Fibroblast of the conjunctiva (primary cell): ENCODE measurements around the gene USH1C.

Experiments
- DNase-seq: peaks from one replicate; pipeline ENCODE4 v3.0.0-alpha.2; 2010; ENCODE audit warnings: low read depth

Gene USH1C

DNA sequence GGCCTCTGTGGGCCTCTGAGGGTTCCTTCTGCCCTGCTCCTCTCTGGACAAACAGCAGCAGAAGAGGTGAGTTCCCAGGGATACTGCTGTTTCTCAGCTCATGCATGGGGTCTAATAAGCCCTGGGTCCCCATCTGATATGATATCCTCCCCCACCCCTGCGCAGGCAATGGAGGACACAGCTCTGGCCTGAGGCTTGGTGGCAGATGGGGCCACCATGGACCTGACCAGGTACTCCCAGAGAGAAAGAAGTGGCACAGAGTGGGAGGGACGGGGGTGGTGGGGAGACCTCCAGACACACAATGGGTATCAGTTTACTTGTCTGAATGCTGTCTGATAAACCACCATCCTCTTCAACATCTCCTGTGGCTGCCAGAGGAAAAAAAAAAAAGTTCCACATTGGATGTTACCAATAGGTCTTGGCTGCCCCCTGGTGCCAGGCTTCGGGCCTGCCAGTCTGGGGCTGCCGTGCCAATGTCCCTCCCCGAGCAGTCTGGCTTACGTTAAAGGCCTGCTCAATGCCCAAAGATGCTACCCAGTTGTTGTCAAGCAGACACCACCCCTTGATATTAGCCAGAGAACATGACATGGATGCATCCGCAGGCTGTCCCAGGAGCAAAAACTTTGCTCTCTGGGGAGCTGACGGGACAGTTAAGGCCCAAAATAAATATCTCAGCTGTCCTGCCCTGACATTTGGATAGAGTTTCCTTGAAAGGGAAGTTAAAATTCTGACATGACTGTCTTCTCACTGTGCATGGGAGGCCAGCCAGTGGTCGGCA, 39.7 kb downstream of the USH1C start:
- peak; percentile 47 for DNase-seq

GRCh38 chr11:17502630-17503029, 41.6 kb downstream of the USH1C start:
- no peak for DNase-seq

DNA sequence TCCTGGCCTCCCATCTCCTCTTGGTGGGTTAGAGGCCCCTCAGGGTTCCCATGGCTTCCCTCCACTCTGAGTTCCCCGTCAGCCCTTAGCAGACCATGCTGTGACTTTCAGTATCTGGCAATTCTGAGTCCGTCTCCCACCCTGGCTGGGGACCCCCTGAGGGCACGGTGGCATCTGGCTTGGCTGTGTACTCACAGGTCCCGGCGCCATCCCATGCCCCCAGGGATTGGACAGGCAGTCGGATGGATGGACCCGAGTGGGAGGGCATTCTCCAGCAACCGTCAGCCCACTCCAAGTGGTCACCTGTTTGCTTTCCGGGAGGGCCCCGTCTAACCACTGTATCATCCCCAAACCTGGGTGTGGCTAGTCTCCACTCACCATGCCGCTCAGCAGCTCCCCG, 43.5 kb downstream of the USH1C start:
- DNase-seq = no peak

- no peak for DNase-seq
Measured at GRCh38 chr11:17498475-17498874, 45.7 kb downstream of the USH1C start.

DNA sequence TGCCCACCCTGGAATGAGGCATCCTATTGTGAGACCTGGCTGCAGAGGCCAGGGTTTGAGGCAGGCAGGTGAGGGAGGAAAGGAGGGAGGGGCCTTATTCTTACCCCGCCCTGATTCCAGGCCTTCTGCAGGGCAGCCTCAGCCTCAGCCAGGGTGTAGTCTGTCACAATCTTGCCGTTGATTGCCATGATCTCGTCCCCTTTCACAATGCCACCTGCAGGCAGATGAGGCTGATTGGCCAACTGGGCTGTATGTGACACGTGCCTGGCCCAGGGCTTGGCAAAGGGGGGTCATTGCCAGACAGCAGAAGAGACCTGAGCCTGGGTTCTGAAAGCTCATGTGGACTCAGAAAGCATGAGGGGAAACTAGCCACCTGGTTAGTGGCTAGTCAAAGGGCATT, 46.2 kb downstream of the USH1C start:
- DNase-seq = no peak

GRCh38 chr11:17496406-17496805, 47.8 kb downstream of the USH1C start:
- DNase-seq = no peak

GRCh38 chr11:17494019-17494418, 50.2 kb downstream of the USH1C start:
- DNase-seq = no peak

- no peak for DNase-seq
Measured at GRCh38 chr11:17490938-17491337, 53.3 kb downstream of the USH1C start.

- DNase-seq = no peak
Measured at GRCh38 chr11:17490232-17490631, 54.0 kb downstream of the USH1C start.

DNA sequence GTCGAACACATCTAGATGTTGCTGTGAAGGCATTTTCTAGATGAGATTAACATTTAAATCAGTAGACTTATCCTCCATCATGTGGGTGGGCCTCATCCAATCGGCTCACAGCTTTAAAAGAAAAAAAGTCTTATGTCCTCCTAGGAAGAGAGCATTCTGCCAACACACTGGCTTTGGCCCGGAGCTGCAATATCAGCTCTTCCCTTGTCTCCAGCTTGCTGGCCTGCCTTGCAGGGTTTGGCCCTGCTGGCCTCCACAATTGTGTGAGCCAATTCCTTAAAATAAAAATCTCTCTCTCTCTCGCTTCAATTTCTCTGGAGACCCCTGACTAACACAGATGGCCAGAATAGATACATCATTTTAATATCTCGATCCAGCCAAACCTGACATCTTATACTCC, 54.5 kb downstream of the USH1C start:
- no peak for DNase-seq

DNA sequence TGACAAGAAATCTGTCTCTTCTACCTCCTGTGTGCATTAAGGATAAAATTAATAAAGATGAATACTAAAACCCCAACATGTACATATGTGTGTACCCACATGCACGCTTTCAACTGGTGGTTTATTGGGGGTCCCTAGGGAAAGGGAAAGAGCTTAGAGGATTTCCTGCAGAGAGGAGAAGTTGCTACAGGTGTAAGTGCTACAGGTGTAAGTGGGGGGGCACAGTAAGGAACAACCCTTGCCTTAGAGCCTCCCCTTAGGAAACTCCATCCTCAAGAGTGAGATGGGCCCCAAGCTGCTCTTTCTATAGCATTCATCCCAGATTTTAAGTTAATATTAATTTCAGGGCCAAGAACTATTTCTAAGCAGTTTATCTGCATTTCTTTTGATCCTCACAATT, 55.7 kb downstream of the USH1C start:
- no peak for DNase-seq

DNA sequence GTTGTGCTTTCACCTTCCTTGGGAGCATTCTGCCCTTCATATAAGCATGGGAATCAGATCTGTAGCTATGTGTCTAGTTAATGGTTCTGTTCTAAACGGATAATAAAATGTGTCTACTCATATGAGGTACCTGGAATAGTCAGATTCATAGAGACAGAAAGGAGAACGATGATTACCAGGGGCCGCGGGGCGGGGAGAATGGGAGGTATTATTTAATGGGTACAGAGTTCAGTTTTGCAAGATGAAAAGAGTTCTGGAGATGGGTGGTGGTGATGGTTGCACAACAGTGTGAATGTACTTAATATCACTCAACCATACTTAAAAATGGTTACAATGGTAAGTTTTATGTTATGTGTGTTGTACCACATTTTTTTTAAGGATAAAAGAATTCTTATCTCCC, 57.6 kb downstream of the USH1C start:
- DNase-seq = no peak

GRCh38 chr11:17483505-17483904, 60.7 kb downstream of the USH1C start:
- DNase-seq = no peak

DNA sequence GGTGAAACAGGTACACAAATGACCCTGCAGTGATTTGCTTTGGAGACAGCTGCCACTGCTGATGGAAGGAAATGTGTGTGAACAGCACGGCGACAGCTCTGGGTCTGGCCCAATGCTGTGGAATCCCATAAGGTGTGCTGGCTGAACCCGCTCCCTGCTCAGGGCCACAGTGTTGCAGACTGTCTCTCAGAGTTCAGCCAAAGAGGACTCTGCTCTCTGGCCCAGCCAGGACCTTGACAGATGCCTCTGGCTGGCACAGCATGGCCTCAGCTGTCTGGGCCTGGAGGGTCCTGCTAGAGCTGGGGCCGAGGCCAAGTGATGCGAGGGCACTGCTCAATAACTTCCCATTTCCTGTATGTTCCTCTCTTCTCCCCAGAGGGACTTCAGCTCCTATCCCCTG, 62.3 kb downstream of the USH1C start:
- DNase-seq = no peak

DNA sequence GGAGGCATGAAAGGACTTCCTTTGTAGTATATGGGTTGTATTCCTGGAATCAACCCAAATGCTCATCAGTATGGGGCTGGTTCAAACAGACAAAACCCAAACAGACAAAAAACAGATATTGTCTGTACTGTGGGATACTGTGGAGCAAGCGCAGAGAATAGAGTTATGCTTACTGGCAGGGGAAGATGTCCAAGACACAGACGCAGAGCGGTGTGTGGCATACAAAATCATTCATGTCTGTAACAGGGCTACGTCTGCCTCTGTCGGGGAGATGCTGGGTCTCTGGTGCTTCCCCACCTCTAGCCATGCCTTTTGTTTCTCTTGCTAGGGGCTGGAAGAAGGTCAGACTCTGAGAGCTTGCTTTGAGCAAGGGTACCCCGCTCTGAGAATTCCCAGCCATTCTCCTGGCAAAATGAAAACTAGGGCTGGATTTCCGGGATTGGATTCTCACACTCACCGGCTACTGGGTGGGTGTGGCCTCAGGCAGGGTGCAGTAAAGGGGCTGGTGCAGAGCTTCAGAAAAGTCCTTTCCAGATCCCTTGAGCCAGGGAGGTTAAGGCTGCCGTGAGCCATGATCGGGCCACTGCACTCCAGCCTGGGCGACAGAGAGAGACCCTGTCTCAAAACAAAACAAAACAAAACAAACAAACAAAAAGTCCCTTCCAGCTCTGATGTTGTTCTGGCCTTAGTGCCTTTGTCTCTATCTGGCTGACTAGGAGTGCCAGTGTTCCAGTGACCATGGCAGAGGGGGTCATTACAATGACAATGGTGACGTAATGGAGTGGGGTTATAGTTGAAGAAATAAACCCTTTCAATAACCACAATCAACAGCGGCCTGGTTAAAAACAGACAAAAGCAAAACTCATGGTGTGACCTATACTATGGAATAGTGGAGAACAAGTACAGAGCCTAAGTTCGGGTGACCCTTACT, 64.7 kb downstream of the USH1C start:
- DNase-seq = no peak

DNA sequence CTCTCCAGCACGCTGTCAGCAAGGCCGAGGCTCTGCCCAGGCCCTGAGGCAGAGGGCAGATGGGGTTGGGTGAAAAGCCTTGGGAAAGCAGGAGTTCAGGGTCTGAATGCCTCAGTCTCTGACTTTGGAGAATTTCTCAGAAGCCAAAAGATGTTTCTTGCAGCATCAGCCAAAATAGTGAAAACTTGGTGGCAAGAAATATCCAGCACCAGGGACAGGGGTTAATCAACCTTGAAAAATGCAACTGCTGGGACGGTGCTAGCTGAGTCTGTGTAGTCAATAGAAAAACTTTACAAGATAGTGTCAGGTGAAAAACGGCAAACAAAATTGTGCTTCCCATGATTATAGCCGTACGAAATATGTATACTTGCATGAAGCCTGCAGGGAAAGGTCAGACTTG, 66.1 kb downstream of the USH1C start:
- DNase-seq = no peak

GRCh38 chr11:17477361-17477760, 66.9 kb downstream of the USH1C start:
- DNase-seq = no peak

- no peak for DNase-seq
Measured at GRCh38 chr11:17477084-17477333, 67.2 kb downstream of the USH1C start.

DNA sequence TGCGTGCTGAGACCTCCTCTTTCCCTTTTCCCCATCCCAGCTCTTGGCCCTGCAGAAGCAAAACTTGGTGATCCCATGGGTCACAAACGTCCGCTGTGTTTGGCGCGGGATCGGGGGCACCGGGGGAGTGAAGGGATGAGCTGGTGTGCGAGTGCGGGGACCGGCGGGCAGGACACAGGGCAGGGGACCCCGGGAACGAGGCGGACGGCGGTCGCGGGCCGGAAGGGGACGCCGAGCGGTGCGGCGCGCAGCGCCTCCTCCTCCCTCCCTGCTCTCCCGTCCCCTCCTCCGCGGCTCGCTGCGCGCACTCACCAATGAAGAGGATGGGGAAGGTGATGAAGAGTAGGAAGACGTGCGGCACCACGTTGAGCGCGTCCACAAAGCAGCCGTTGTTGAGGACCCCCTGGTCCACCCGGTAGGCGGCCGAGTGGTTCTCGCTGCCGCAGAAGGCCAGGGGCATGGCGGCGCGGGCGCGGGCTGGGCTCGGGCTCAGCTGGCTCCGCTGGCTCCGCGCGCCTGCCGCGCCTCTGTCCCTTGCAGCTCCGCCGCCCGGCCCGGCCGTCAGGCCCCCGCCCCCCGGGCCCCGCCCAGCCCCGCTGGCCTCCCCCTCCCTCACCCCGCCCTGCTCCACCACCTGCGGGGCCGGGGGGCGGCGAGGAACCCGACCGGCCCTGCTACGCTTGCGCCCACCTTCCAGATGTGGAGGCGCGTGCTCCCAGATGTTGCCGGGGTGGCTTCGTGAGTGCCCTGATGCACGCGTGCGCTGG, 67.7 kb downstream of the USH1C start, which contains the start of gene ABCC8:
ABCC8 (minus strand) TSS at position 529 of the 767 bp plus-strand sequence; CDS start at position 460, 69 bp downstream.
- no peak for DNase-seq

DNA sequence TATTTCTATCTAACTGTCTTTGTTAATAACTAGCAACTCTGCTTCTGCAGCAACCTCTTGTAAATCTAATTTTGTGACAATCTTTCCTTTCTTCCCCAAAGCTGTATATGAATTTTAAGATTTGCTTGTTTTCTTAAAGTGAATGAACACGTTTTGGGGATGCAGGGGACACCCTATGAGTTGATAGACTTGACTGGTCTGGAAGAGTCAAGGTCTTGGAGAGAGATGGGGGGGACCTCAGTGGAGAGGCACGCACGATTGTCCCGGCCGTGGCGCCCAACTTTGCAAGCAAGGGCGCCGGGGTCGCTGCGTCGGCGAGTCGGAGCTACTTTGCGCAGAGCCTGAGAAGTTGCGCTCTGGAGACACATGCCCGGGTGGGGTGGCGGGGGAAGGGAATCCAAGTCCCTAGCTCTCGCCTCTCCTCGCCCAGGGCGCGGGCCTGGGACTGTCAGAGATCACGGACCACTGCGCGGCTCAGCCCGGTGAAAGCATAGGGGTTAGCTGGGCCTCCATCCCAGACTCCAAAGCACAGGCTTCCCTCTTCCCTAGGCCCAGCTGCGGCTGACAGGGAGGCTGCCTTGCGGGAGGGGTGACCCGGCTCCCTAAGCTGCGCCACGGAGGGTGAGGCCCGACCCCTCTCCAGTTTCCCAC, 68.4 kb downstream of the USH1C start:
- no peak for DNase-seq

DNA sequence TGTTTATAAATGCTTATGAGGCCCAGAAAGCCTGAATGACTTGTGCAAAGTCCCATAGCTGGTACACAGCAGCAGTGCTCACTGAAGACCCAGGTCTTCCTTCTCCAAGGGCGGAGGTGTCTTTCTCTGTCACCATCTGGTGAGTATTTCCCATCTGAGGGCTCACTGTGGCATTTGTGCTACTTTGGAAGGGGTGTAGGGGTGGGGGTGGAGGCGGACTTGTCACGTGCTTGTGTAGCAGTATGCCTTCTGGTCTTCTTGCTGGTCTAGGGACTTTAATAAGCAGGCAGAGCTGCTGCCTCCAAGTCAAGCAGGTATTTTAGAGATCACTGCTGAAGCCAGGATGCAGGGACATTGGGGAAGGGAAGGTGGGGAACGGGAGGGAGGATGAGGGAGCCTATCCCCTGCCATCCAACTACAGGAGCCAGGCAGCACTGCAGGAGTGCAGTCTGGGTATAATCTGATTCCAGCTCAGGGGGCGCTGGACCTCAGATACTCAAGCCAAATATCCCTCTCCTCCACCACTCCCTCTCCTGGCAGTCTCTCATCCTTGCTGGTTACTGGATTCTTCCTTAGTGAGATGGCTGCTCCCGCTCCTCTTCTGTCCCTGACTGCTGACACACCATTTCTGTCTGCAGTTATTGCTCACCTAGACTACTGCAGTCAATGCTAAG, 71.0 kb downstream of the USH1C start:
- no peak for DNase-seq

DNA sequence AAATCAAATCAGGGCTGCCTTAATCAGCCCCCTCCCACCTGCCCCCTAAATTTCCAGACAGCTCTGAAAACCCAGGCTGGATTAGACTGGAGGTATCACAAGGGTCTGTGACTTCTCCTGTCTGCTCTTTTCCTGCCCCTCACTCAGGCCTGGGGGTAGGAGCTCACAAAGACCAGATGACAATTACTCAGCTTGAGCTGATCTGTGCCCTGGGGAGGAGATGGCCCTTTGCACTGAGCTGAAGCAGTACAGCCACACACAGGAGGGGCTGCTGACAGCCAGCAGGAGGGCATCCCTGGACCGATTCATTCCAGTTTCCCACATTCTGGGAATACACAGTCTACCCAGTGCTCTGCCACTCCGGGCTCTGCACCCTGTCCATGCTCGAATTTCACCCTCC, 71.7 kb downstream of the USH1C start:
- no peak for DNase-seq
